WTC11 (cell line): Measurements from ENCODE around the gene FSTL4. TPM values are rescaled to one million over a fixed set of nuclear protein-coding genes. Genes with fewer than 3 reads are reported as not detected.

Source experiments
- ATAC-seq: fragments of 200-7000 bp; cut with Tn5 transposase; 2 replicates; pipeline ENCODE4 v1.10.0; 2021; ENCODE audit warnings: mild to moderate bottlenecking, moderate library complexity
- CTCF ChIA-PET: fragments of 300-600 bp; sonication (Branson Sonifier 250); formaldehyde crosslinking; loops from one replicate; lab custom pipeline; 2021; ENCODE audit warnings: antibody characterized with exemption; lab: Charles Lee
- POLR2A ChIA-PET: fragments of 350-600 bp; sonication (Branson Sonifier 250); formaldehyde crosslinking; loops from one replicate; lab custom pipeline; 2021; ENCODE audit warnings: antibody characterized with exemption; lab: Charles Lee
- DNase-seq: peaks from one replicate; pipeline ENCODE4 v3.0.0; 2021; ENCODE audit warnings: low spot score
- H3K27ac Mint-ChIP-seq: 2 replicates; pipeline ENCODE4 v1.8.0; 2021; ENCODE audit warnings: mixed read lengths
- H3K27me3 Mint-ChIP-seq: 2 replicates; pipeline ENCODE4 v1.8.0; 2021; ENCODE audit warnings: low read depth, mild to moderate bottlenecking, moderate library complexity, mixed read lengths
- H3K36me3 Mint-ChIP-seq: 2 replicates; pipeline ENCODE4 v1.8.0; 2021; ENCODE audit warnings: mixed read lengths
- H3K4me1 Mint-ChIP-seq: 2 replicates; pipeline ENCODE4 v1.8.0; 2022; ENCODE audit warnings: mixed read lengths
- H3K4me3 Mint-ChIP-seq: 2 replicates; pipeline ENCODE4 v1.8.0; 2021; ENCODE audit warnings: mild to moderate bottlenecking, moderate library complexity, mixed read lengths
- H3K9me3 Mint-ChIP-seq: 2 replicates; pipeline ENCODE4 v1.8.0; 2021; ENCODE audit warnings: mixed read lengths
- CREM ChIP-seq: sonication (generic); formaldehyde crosslinking; IDR thresholded peaks from 2 replicates; pipeline ENCODE4 v1.8.1; 2022; ENCODE audit warnings: mild to moderate bottlenecking, missing genetic modification reagents, moderate library complexity
- EMX1 ChIP-seq: fragments of 250-450 bp; sonication (Bioruptor Pico); IDR thresholded peaks from 2 replicates; pipeline ENCODE4 v1.8.0; 2021; ENCODE audit warnings: mild to moderate bottlenecking
- GRHL2 ChIP-seq: fragments of 250-450 bp; sonication (Bioruptor Pico); IDR thresholded peaks from 2 replicates; pipeline ENCODE4 v1.8.0; 2022; ENCODE audit warnings: mild to moderate bottlenecking, moderate library complexity; ENCODE audit not compliant: insufficient replicate concordance, severe bottlenecking
- MYBL2 ChIP-seq: sonication (generic); formaldehyde crosslinking; IDR thresholded peaks from 2 replicates; pipeline ENCODE4 v1.8.1; 2023; ENCODE audit warnings: mild to moderate bottlenecking, moderate library complexity, missing genetic modification reagents
- RELA ChIP-seq: sonication (generic); formaldehyde crosslinking; IDR thresholded peaks from 2 replicates; pipeline ENCODE4 v1.8.1; 2022; ENCODE audit warnings: missing genetic modification reagents, mild to moderate bottlenecking, borderline replicate concordance
- SOX15 ChIP-seq: fragments of 250-450 bp; sonication (Bioruptor Pico); IDR thresholded peaks from 2 replicates; pipeline ENCODE4 v1.9.0; 2021; ENCODE audit warnings: mild to moderate bottlenecking
- ZNF121 ChIP-seq: sonication (generic); formaldehyde crosslinking; IDR thresholded peaks from 2 replicates; pipeline ENCODE4 v1.8.0; 2023; ENCODE audit warnings: missing genetic modification reagents
- ZNF219 ChIP-seq: sonication (generic); formaldehyde crosslinking; IDR thresholded peaks from 2 replicates; pipeline ENCODE4 v1.8.0; 2023; ENCODE audit warnings: missing genetic modification reagents, mild to moderate bottlenecking, borderline replicate concordance
- ZNF396 ChIP-seq: fragments of 250-450 bp; sonication (Bioruptor Pico); IDR thresholded peaks from 2 replicates; pipeline ENCODE4 v1.8.0; 2021; ENCODE audit warnings: mild to moderate bottlenecking, moderate library complexity, borderline replicate concordance
- total RNA-seq: library from RNA; stranded (reverse); gene quantifications from 3 replicates; pipeline ENCODE4 v1.2.3, GENCODE V29; 2021
- TF ChIP-seq, protein P1 (sequence below): fragments of 250-450 bp; sonication (Bioruptor Pico); IDR thresholded peaks from 2 replicates; pipeline ENCODE4 v1.9.0; 2021; ENCODE audit warnings: moderate library complexity, mild to moderate bottlenecking, inconsistent platforms, borderline replicate concordance
- TF ChIP-seq, protein P2 (sequence below): fragments of 200-600 bp; IDR thresholded peaks from 2 replicates; pipeline ENCODE4 v1.8.0; 2022; ENCODE audit warnings: antibody characterized with exemption
- TF ChIP-seq, protein P3 (sequence below): sonication (generic); formaldehyde crosslinking; conservative IDR thresholded peaks from 2 replicates; pipeline ENCODE4 v1.8.1; 2022; ENCODE audit warnings: mild to moderate bottlenecking, missing genetic modification reagents
- TF ChIP-seq, protein P4 (sequence below): sonication (generic); formaldehyde crosslinking; IDR thresholded peaks from 2 replicates; pipeline ENCODE4 v1.8.1; 2023; ENCODE audit warnings: mild to moderate bottlenecking, missing genetic modification reagents
- TF ChIP-seq, protein P5 (sequence below): fragments of 250-450 bp; sonication (Bioruptor Pico); IDR thresholded peaks from 2 replicates; pipeline ENCODE4 v1.9.0; 2021; ENCODE audit warnings: mild to moderate bottlenecking, borderline replicate concordance
- TF ChIP-seq, protein P6 (sequence below): sonication (generic); formaldehyde crosslinking; IDR thresholded peaks from 2 replicates; pipeline ENCODE4 v1.8.1; 2023; ENCODE audit warnings: mild to moderate bottlenecking, missing genetic modification reagents, moderate library complexity
- TF ChIP-seq, protein P7 (sequence below): sonication (generic); formaldehyde crosslinking; IDR thresholded peaks from 2 replicates; pipeline ENCODE4 v1.8.0; 2023; ENCODE audit warnings: missing genetic modification reagents, mild to moderate bottlenecking, borderline replicate concordance
- TF ChIP-seq, protein P8 (sequence below): sonication (generic); formaldehyde crosslinking; IDR thresholded peaks from 2 replicates; pipeline ENCODE4 v1.8.0; 2022; ENCODE audit warnings: missing genetic modification reagents

The FSTL4 gene
- total RNA-seq, 1 experiment from 2014 or later: 6.1 TPM

DNA sequence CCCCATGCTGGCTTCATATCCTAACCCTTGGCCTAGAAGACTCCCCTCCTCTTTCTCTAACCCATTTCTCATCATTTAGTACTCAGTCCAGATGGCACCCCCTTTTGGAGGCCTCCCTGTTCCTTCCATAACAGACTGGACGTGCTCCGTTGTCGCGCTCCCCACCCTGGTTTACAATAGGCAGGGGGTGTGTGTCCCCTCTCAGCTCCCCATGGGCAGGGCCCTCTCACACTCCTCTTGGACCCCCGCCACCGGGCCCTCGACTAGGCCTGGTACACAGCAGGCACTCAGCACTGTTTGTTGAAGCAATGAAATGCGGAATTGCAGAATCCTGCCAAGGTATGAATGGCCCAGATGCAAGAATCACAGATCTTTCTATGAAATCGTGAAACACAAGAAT, 227.4 kb downstream of the FSTL4 start:
- Mint-ChIP-seq H3K9me3 (no peaks in the 10 kb centered on the region), H3K27ac (no peak overlapping the region), H3K27me3 (no peaks in the 10 kb centered on the region), H3K36me3 (no peaks in the 10 kb centered on the region), H3K4me3 (no peak overlapping the region), H3K4me1 (peaks cover 27% of the 10 kb centered on the region)
- POLR2A ChIA-PET: no interaction called here
- no peak for ATAC-seq
- TF ChIP-seq, protein P1, sequence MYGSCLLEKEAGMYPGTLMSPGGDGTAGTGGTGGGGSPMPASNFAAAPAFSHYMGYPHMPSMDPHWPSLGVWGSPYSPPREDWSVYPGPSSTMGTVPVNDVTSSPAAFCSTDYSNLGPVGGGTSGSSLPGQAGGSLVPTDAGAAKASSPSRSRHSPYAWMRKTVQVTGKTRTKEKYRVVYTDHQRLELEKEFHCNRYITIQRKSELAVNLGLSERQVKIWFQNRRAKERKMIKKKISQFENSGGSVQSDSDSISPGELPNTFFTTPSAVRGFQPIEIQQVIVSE (CRISPR knock-in tag): no peak
- TF ChIP-seq ZNF219 (CRISPR knock-in tag) (no peak), EMX1 (no peak), ZNF121 (no peak), SOX15 (CRISPR knock-in tag) (no peak), GRHL2 (CRISPR knock-in tag) (no peak), CREM (CRISPR knock-in tag) (no peak)
- TF ChIP-seq, protein P2, sequence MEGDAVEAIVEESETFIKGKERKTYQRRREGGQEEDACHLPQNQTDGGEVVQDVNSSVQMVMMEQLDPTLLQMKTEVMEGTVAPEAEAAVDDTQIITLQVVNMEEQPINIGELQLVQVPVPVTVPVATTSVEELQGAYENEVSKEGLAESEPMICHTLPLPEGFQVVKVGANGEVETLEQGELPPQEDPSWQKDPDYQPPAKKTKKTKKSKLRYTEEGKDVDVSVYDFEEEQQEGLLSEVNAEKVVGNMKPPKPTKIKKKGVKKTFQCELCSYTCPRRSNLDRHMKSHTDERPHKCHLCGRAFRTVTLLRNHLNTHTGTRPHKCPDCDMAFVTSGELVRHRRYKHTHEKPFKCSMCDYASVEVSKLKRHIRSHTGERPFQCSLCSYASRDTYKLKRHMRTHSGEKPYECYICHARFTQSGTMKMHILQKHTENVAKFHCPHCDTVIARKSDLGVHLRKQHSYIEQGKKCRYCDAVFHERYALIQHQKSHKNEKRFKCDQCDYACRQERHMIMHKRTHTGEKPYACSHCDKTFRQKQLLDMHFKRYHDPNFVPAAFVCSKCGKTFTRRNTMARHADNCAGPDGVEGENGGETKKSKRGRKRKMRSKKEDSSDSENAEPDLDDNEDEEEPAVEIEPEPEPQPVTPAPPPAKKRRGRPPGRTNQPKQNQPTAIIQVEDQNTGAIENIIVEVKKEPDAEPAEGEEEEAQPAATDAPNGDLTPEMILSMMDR: no peak
- TF ChIP-seq, protein P3, sequence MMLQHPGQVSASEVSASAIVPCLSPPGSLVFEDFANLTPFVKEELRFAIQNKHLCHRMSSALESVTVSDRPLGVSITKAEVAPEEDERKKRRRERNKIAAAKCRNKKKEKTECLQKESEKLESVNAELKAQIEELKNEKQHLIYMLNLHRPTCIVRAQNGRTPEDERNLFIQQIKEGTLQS: no peak
- TF ChIP-seq, protein P4, sequence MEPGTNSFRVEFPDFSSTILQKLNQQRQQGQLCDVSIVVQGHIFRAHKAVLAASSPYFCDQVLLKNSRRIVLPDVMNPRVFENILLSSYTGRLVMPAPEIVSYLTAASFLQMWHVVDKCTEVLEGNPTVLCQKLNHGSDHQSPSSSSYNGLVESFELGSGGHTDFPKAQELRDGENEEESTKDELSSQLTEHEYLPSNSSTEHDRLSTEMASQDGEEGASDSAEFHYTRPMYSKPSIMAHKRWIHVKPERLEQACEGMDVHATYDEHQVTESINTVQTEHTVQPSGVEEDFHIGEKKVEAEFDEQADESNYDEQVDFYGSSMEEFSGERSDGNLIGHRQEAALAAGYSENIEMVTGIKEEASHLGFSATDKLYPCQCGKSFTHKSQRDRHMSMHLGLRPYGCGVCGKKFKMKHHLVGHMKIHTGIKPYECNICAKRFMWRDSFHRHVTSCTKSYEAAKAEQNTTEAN: no peak
- TF ChIP-seq, protein P5, sequence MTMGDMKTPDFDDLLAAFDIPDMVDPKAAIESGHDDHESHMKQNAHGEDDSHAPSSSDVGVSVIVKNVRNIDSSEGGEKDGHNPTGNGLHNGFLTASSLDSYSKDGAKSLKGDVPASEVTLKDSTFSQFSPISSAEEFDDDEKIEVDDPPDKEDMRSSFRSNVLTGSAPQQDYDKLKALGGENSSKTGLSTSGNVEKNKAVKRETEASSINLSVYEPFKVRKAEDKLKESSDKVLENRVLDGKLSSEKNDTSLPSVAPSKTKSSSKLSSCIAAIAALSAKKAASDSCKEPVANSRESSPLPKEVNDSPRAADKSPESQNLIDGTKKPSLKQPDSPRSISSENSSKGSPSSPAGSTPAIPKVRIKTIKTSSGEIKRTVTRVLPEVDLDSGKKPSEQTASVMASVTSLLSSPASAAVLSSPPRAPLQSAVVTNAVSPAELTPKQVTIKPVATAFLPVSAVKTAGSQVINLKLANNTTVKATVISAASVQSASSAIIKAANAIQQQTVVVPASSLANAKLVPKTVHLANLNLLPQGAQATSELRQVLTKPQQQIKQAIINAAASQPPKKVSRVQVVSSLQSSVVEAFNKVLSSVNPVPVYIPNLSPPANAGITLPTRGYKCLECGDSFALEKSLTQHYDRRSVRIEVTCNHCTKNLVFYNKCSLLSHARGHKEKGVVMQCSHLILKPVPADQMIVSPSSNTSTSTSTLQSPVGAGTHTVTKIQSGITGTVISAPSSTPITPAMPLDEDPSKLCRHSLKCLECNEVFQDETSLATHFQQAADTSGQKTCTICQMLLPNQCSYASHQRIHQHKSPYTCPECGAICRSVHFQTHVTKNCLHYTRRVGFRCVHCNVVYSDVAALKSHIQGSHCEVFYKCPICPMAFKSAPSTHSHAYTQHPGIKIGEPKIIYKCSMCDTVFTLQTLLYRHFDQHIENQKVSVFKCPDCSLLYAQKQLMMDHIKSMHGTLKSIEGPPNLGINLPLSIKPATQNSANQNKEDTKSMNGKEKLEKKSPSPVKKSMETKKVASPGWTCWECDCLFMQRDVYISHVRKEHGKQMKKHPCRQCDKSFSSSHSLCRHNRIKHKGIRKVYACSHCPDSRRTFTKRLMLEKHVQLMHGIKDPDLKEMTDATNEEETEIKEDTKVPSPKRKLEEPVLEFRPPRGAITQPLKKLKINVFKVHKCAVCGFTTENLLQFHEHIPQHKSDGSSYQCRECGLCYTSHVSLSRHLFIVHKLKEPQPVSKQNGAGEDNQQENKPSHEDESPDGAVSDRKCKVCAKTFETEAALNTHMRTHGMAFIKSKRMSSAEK (CRISPR knock-in tag): no peak
- CTCF ChIA-PET: no interaction called here
- no peak for DNase-seq

DNA sequence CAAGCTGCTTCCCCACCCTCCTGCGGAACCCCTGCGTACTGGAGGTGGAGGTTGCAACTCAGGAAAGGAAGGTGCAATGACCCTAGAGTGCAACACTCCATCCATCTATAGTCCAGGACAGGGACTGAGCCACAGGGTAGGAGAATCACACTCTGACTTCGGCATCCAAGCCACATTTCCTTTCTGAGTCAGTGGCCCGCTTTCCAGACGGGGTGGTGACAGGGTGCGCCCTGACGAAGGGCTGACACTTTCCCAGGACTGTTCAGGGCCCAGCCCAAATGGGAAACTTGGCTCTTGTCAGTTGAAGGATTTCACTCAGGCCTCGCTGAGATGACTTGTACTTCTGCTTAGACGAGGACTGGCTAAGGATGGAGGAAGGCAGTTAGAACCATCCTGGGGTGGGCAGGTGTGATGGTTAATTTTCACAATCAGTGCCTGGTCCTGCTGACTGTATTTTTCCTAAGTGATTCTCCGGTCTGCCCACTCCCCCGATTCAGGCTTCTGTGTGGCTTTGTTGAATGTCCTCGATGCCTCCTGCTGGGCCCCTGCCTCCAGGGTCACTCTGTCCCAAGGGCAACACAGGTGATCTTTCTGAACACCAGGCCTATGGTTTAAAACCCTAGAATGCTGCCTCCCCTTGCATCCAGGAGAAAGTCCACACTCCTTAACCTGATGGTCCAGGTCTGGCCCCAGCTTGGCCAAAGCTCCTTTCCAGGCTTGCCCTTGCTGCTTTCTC, 228.1 kb downstream of the FSTL4 start:
- H3K27ac Mint-ChIP-seq: no peak overlapping the region
- CTCF ChIA-PET: interaction anchor here (0.7 to 1.2 kb wide), 2 partner anchors 24 to 68 kb away, joined by 3 read pairs; no protein-coding TSS in a partner anchor
- DNase-seq: no peak
- H3K4me3 Mint-ChIP-seq: no peak overlapping the region
- H3K4me1 Mint-ChIP-seq: peaks cover 27% of the 10 kb centered on the region
- TF ChIP-seq, protein P6, sequence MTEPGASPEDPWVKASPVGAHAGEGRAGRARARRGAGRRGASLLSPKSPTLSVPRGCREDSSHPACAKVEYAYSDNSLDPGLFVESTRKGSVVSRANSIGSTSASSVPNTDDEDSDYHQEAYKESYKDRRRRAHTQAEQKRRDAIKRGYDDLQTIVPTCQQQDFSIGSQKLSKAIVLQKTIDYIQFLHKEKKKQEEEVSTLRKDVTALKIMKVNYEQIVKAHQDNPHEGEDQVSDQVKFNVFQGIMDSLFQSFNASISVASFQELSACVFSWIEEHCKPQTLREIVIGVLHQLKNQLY (CRISPR knock-in tag): no peak
- TF ChIP-seq RELA (CRISPR knock-in tag) (no peak), MYBL2 (CRISPR knock-in tag) (no peak), ZNF396 (CRISPR knock-in tag) (no peak)
- TF ChIP-seq, protein P7, sequence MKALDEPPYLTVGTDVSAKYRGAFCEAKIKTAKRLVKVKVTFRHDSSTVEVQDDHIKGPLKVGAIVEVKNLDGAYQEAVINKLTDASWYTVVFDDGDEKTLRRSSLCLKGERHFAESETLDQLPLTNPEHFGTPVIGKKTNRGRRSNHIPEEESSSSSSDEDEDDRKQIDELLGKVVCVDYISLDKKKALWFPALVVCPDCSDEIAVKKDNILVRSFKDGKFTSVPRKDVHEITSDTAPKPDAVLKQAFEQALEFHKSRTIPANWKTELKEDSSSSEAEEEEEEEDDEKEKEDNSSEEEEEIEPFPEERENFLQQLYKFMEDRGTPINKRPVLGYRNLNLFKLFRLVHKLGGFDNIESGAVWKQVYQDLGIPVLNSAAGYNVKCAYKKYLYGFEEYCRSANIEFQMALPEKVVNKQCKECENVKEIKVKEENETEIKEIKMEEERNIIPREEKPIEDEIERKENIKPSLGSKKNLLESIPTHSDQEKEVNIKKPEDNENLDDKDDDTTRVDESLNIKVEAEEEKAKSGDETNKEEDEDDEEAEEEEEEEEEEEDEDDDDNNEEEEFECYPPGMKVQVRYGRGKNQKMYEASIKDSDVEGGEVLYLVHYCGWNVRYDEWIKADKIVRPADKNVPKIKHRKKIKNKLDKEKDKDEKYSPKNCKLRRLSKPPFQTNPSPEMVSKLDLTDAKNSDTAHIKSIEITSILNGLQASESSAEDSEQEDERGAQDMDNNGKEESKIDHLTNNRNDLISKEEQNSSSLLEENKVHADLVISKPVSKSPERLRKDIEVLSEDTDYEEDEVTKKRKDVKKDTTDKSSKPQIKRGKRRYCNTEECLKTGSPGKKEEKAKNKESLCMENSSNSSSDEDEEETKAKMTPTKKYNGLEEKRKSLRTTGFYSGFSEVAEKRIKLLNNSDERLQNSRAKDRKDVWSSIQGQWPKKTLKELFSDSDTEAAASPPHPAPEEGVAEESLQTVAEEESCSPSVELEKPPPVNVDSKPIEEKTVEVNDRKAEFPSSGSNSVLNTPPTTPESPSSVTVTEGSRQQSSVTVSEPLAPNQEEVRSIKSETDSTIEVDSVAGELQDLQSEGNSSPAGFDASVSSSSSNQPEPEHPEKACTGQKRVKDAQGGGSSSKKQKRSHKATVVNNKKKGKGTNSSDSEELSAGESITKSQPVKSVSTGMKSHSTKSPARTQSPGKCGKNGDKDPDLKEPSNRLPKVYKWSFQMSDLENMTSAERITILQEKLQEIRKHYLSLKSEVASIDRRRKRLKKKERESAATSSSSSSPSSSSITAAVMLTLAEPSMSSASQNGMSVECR (CRISPR knock-in tag): no peak
- TF ChIP-seq, protein P8, sequence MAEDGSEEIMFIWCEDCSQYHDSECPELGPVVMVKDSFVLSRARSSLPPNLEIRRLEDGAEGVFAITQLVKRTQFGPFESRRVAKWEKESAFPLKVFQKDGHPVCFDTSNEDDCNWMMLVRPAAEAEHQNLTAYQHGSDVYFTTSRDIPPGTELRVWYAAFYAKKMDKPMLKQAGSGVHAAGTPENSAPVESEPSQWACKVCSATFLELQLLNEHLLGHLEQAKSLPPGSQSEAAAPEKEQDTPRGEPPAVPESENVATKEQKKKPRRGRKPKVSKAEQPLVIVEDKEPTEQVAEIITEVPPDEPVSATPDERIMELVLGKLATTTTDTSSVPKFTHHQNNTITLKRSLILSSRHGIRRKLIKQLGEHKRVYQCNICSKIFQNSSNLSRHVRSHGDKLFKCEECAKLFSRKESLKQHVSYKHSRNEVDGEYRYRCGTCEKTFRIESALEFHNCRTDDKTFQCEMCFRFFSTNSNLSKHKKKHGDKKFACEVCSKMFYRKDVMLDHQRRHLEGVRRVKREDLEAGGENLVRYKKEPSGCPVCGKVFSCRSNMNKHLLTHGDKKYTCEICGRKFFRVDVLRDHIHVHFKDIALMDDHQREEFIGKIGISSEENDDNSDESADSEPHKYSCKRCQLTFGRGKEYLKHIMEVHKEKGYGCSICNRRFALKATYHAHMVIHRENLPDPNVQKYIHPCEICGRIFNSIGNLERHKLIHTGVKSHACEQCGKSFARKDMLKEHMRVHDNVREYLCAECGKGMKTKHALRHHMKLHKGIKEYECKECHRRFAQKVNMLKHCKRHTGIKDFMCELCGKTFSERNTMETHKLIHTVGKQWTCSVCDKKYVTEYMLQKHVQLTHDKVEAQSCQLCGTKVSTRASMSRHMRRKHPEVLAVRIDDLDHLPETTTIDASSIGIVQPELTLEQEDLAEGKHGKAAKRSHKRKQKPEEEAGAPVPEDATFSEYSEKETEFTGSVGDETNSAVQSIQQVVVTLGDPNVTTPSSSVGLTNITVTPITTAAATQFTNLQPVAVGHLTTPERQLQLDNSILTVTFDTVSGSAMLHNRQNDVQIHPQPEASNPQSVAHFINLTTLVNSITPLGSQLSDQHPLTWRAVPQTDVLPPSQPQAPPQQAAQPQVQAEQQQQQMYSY (CRISPR knock-in tag): no peak
- TF ChIP-seq, all 79 proteins: peak for 0
- Mint-ChIP-seq H3K27me3 (no peaks in the 10 kb centered on the region), H3K36me3 (no peaks in the 10 kb centered on the region), H3K9me3 (peaks cover 3% of the 10 kb centered on the region)
- ATAC-seq: peak; percentile 42
- POLR2A ChIA-PET: no interaction called here
